ENCODE data around the gene MRPL22. TPM values are rescaled to one million over a fixed set of nuclear protein-coding genes. Genes with fewer than 3 reads are reported as not detected.
"Not testable (repeated sequence)": the region's sequence is repeated elsewhere in the genome, so short reads cannot be mapped to it uniquely, and the experiment has no call there.

Gene MRPL22
- polyA plus RNA-seq, 1 donor (not counting 4 experiments of a cell fraction or from before 2014, with no cell fraction given), result 76.9 TPM

GRCh38 chr5:154901276-154901675 lies 39.6 kb upstream of the MRPL22 start:
- H3K4me1 ChIP-seq (ENCODE audit: control insufficient read depth, extremely low read depth, insufficient read depth, low read length), result no peaks in the 10 kb centered on the region
- H3K27ac ChIP-seq (ENCODE audit: control insufficient read depth, insufficient read depth, low read length), result no peak overlapping the region
- no peaks in the 10 kb centered on the region for H4K20me1 ChIP-seq (ENCODE audit: control insufficient read depth, extremely low read depth, insufficient read depth, low read length)
- no peak overlapping the region for H3K4me2 ChIP-seq (ENCODE audit: control insufficient read depth, extremely low read depth, insufficient read depth, low read depth, low read length)
- no peak overlapping the region for H3K4me3 ChIP-seq (ENCODE audit: control insufficient read depth in 2 of 3, extremely low read depth in 1 of 3, insufficient read depth in 2 of 3, low read depth in 1 of 3, low read length in 3 of 3)
- DNase-seq (ENCODE audit: low read depth, low spot score) (no peak), FAIRE-seq (no peak)
- TF ChIP-seq, protein P1, sequence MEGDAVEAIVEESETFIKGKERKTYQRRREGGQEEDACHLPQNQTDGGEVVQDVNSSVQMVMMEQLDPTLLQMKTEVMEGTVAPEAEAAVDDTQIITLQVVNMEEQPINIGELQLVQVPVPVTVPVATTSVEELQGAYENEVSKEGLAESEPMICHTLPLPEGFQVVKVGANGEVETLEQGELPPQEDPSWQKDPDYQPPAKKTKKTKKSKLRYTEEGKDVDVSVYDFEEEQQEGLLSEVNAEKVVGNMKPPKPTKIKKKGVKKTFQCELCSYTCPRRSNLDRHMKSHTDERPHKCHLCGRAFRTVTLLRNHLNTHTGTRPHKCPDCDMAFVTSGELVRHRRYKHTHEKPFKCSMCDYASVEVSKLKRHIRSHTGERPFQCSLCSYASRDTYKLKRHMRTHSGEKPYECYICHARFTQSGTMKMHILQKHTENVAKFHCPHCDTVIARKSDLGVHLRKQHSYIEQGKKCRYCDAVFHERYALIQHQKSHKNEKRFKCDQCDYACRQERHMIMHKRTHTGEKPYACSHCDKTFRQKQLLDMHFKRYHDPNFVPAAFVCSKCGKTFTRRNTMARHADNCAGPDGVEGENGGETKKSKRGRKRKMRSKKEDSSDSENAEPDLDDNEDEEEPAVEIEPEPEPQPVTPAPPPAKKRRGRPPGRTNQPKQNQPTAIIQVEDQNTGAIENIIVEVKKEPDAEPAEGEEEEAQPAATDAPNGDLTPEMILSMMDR (optimal IDR thresholded peaks at IDR 0.05 in 1 of 3, IDR thresholded peaks at IDR 0.05 in 1 of 3, conservative IDR thresholded peaks at IDR 0.05 in 1 of 3; ENCODE audit: extremely low read depth in 1 of 3, insufficient read depth in 2 of 3, low read length in 3 of 3), result no peak
- H3K9me3 ChIP-seq (ENCODE audit: control insufficient read depth, low read depth, low read length), result no peaks in the 10 kb centered on the region
- dilution Hi-C loops (cut with MboI; ENCODE audit: extremely low pct_ligation_motif_present, low sequenced_read_pairs), result no loop called here
- H3K9ac ChIP-seq (ENCODE audit: control insufficient read depth, extremely low read depth, insufficient read depth, low read length), result no peak overlapping the region
- no peak overlapping the region for H2AFZ ChIP-seq (ENCODE audit: control insufficient read depth, low read length)
- H3K36me3 ChIP-seq (ENCODE audit: control insufficient read depth in 2 of 2, extremely low read depth in 1 of 2, insufficient read depth in 2 of 2, low read length in 2 of 2), result peaks cover 22 to 24% of the 10 kb centered on the region in 2 experiments
- no peaks in the 10 kb centered on the region for H3K79me2 ChIP-seq (ENCODE audit: control insufficient read depth, insufficient read depth, low read length)
- no peaks in the 10 kb centered on the region for H3K27me3 ChIP-seq (ENCODE audit: control insufficient read depth, extremely low read depth, insufficient read depth, low read length)
- no peaks in the 10 kb centered on the region for H3K9me1 ChIP-seq (ENCODE audit: control insufficient read depth, extremely low read depth, insufficient read depth, low read length)

DNA sequence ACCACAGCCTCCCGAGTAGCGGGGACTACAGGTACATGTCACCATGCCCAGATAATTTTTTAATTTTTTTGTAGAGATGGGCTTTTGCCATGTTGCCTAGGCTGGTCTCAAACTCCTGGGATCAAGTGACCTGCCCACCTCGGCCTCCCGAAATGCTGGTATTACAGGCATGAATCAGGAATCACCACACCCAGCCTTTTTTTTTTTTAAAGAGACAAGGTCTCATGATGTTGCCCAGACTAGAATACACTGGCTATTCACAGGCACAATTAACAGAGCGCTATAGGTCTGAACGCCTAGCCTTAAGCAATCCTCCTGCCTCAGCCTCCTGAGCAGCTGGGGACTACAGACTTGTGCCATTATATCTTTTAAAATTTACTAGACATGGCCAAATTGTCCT lies 39.0 kb upstream of the MRPL22 start:
- Histone ChIP-seq H3K79me2 (ENCODE audit: control insufficient read depth, insufficient read depth, low read length) (no peaks in the 10 kb centered on the region), H3K36me3 (ENCODE audit: control insufficient read depth in 2 of 2, extremely low read depth in 1 of 2, insufficient read depth in 2 of 2, low read length in 2 of 2) (peaks cover 19 to 24% of the 10 kb centered on the region in 2 experiments), H3K4me1 (ENCODE audit: control insufficient read depth, extremely low read depth, insufficient read depth, low read length) (no peaks in the 10 kb centered on the region), H2AFZ (ENCODE audit: control insufficient read depth, low read length) (no peak overlapping the region), H3K27me3 (ENCODE audit: control insufficient read depth, extremely low read depth, insufficient read depth, low read length) (no peaks in the 10 kb centered on the region), H3K9ac (ENCODE audit: control insufficient read depth, extremely low read depth, insufficient read depth, low read length) (no peak overlapping the region), H3K9me3 (ENCODE audit: control insufficient read depth, low read depth, low read length) (no peaks in the 10 kb centered on the region), H3K27ac (ENCODE audit: control insufficient read depth, insufficient read depth, low read length) (no peak overlapping the region), H4K20me1 (ENCODE audit: control insufficient read depth, extremely low read depth, insufficient read depth, low read length) (no peaks in the 10 kb centered on the region), H3K4me2 (ENCODE audit: control insufficient read depth, extremely low read depth, insufficient read depth, low read depth, low read length) (no peak overlapping the region), H3K4me3 (ENCODE audit: control insufficient read depth in 2 of 3, extremely low read depth in 1 of 3, insufficient read depth in 2 of 3, low read depth in 1 of 3, low read length in 3 of 3) (no peak overlapping the region), H3K9me1 (ENCODE audit: control insufficient read depth, extremely low read depth, insufficient read depth, low read length) (no peaks in the 10 kb centered on the region)
- dilution Hi-C loops (cut with MboI; ENCODE audit: extremely low pct_ligation_motif_present, low sequenced_read_pairs), result no loop called here
- TF ChIP-seq, protein P1 (optimal IDR thresholded peaks at IDR 0.05 in 1 of 3, IDR thresholded peaks at IDR 0.05 in 1 of 3, conservative IDR thresholded peaks at IDR 0.05 in 1 of 3; ENCODE audit: extremely low read depth in 1 of 3, insufficient read depth in 2 of 3, low read length in 3 of 3), result no peak
- TF ChIP-seq EZH2 (IDR thresholded peaks at IDR 0.05; ENCODE audit: low read length), result no peak
- FAIRE-seq (no peak), DNase-seq (ENCODE audit: low read depth, low spot score) (no peak)

GRCh38 chr5:154905601-154906000 lies 35.3 kb upstream of the MRPL22 start:
- FAIRE-seq; H3K9ac ChIP-seq (ENCODE audit: control insufficient read depth, extremely low read depth, insufficient read depth, low read length); H3K4me1 ChIP-seq (ENCODE audit: control insufficient read depth, extremely low read depth, insufficient read depth, low read length); H2AFZ ChIP-seq (ENCODE audit: control insufficient read depth, low read length); H3K4me2 ChIP-seq (ENCODE audit: control insufficient read depth, extremely low read depth, insufficient read depth, low read depth, low read length); H3K4me3 ChIP-seq (ENCODE audit: control insufficient read depth in 2 of 3, extremely low read depth in 1 of 3, insufficient read depth in 2 of 3, low read depth in 1 of 3, low read length in 3 of 3); H3K9me1 ChIP-seq (ENCODE audit: control insufficient read depth, extremely low read depth, insufficient read depth, low read length); H4K20me1 ChIP-seq (ENCODE audit: control insufficient read depth, extremely low read depth, insufficient read depth, low read length); dilution Hi-C loops (cut with MboI; ENCODE audit: extremely low pct_ligation_motif_present, low sequenced_read_pairs); H3K27me3 ChIP-seq (ENCODE audit: control insufficient read depth, extremely low read depth, insufficient read depth, low read length); H3K79me2 ChIP-seq (ENCODE audit: control insufficient read depth, insufficient read depth, low read length); H3K9me3 ChIP-seq (ENCODE audit: control insufficient read depth, low read depth, low read length); H3K27ac ChIP-seq (ENCODE audit: control insufficient read depth, insufficient read depth, low read length); DNase-seq (ENCODE audit: low read depth, low spot score): not testable (repeated sequence)
- H3K36me3 ChIP-seq (ENCODE audit: control insufficient read depth in 2 of 2, extremely low read depth in 1 of 2, insufficient read depth in 2 of 2, low read length in 2 of 2), result peaks cover 10 to 15% of the 10 kb centered on the region in 2 experiments

Measured in keratinocyte (primary cell).